Mammary epithelial cell (primary cell): ENCODE measurements around the gene SLC23A2.

Experiments
- EZH2 ChIP-seq: IDR thresholded peaks from 2 replicates; pipeline ENCODE4 v1.6.1; 2012; ENCODE audit warnings: low read length, inconsistent platforms, borderline replicate concordance
- TF ChIP-seq, protein P1 (sequence below), 2 donors: IDR thresholded peaks in 1 of 2; conservative IDR thresholded peaks in 1 of 2; 2 replicates each; pipeline ENCODE4 v1.5.1; 2011 to 2012; ENCODE audit warnings: inconsistent platforms in 2 of 2, low read length in 2 of 2, mild to moderate bottlenecking in 2 of 2, control low read depth in 1 of 2, low read depth in 1 of 2; ENCODE audit not compliant: insufficient read depth in 1 of 2; ENCODE audit errors: extremely low read depth in 1 of 2

GRCh38 chr20:4967752-4968477 lies 33.4 kb downstream of the SLC23A2 start:
- TF ChIP-seq, protein P1, sequence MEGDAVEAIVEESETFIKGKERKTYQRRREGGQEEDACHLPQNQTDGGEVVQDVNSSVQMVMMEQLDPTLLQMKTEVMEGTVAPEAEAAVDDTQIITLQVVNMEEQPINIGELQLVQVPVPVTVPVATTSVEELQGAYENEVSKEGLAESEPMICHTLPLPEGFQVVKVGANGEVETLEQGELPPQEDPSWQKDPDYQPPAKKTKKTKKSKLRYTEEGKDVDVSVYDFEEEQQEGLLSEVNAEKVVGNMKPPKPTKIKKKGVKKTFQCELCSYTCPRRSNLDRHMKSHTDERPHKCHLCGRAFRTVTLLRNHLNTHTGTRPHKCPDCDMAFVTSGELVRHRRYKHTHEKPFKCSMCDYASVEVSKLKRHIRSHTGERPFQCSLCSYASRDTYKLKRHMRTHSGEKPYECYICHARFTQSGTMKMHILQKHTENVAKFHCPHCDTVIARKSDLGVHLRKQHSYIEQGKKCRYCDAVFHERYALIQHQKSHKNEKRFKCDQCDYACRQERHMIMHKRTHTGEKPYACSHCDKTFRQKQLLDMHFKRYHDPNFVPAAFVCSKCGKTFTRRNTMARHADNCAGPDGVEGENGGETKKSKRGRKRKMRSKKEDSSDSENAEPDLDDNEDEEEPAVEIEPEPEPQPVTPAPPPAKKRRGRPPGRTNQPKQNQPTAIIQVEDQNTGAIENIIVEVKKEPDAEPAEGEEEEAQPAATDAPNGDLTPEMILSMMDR (conservative IDR thresholded peaks at IDR 0.05 in 1 of 2, IDR thresholded peaks at IDR 0.05 in 1 of 2; ENCODE audit: extremely low read depth in 1 of 2, insufficient read depth in 1 of 2, low read depth in 1 of 2, low read length in 2 of 2): no peak
- no peak for TF ChIP-seq EZH2
